Measurements from ENCODE around the gene MGAT4A.

MGAT4A gene

GRCh38 chr2:98702858-98703620 lies 27.9 kb downstream of the MGAT4A start:
- H3K36me3 Mint-ChIP-seq (ENCODE audit: insufficient read depth): peaks cover 8% of the 10 kb centered on the region
- no peak for ATAC-seq (replicated peaks; ENCODE audit: extremely low read depth, poor library complexity, severe bottlenecking)
- H3K4me1 Mint-ChIP-seq: peaks cover 71% of the 10 kb centered on the region
- peak overlapping the region; percentile 56 for H3K4me3 Mint-ChIP-seq
- H3K27ac Mint-ChIP-seq (ENCODE audit: low read depth): peak overlapping the region; percentile 84
- H3K9me3 Mint-ChIP-seq: no peaks in the 10 kb centered on the region
- no peak for DNase-seq (ENCODE audit: low spot score in 2 of 2)
- no peaks in the 10 kb centered on the region for H3K27me3 Mint-ChIP-seq

DNA sequence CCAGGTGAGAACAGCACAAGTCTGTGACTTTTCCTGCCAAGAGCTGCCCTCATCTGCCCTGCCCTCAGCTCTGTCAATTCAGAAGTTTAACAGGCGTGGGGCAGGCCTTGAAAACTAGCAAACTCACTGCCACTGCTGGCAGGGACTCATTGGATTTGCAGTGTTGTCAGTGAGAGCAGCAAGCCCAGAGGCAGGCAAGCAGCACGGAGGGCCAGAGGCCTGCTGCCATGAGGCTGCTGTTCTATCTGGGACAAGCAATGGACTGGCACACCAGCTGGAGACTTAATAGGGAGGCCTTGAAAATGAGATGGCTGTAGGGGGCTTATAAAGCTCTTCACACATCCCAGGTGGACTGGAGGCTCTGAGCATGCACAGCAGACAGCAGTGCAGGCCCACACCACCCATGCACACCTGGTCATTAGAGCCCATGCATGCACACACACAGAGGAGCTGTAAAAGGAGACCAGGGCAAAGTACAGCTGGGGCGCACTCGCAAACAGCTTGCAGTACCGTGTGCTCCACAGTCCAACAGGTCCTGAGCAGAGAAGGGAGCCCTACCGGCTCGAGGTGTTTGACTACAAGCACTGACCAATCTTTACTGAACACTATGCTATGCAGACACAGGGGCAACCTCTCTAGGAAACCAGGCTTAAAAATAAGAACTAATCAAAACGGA lies 28.7 kb downstream of the MGAT4A start:
- peaks cover 70% of the 10 kb centered on the region for H3K4me1 Mint-ChIP-seq
- H3K9me3 Mint-ChIP-seq: no peaks in the 10 kb centered on the region
- DNase-seq (ENCODE audit: low spot score in 2 of 2): no peak
- peak overlapping the region; percentile 56 for H3K4me3 Mint-ChIP-seq
- ATAC-seq (replicated peaks; ENCODE audit: extremely low read depth, poor library complexity, severe bottlenecking): no peak
- peaks cover 6% of the 10 kb centered on the region for H3K36me3 Mint-ChIP-seq (ENCODE audit: insufficient read depth)
- H3K27ac Mint-ChIP-seq (ENCODE audit: low read depth): peak overlapping the region; percentile 84
- no peaks in the 10 kb centered on the region for H3K27me3 Mint-ChIP-seq

GRCh38 chr2:98701230-98701629 lies 29.7 kb downstream of the MGAT4A start:
- Mint-ChIP-seq H3K9me3 (no peaks in the 10 kb centered on the region), H3K27ac (ENCODE audit: low read depth) (peak overlapping the region; percentile 84), H3K4me3 (no peak overlapping the region), H3K27me3 (no peaks in the 10 kb centered on the region), H3K4me1 (peaks cover 78% of the 10 kb centered on the region), H3K36me3 (ENCODE audit: insufficient read depth) (peaks cover 4% of the 10 kb centered on the region)
- no peak for DNase-seq (ENCODE audit: low spot score in 2 of 2)
- ATAC-seq (replicated peaks; ENCODE audit: extremely low read depth, poor library complexity, severe bottlenecking): no peak

- H3K27me3 Mint-ChIP-seq: no peaks in the 10 kb centered on the region
- ATAC-seq (replicated peaks; ENCODE audit: extremely low read depth, poor library complexity, severe bottlenecking): no peak
These were observed 32.0 kb downstream of the MGAT4A start for GRCh38 chr2:98698896-98699295.

DNA sequence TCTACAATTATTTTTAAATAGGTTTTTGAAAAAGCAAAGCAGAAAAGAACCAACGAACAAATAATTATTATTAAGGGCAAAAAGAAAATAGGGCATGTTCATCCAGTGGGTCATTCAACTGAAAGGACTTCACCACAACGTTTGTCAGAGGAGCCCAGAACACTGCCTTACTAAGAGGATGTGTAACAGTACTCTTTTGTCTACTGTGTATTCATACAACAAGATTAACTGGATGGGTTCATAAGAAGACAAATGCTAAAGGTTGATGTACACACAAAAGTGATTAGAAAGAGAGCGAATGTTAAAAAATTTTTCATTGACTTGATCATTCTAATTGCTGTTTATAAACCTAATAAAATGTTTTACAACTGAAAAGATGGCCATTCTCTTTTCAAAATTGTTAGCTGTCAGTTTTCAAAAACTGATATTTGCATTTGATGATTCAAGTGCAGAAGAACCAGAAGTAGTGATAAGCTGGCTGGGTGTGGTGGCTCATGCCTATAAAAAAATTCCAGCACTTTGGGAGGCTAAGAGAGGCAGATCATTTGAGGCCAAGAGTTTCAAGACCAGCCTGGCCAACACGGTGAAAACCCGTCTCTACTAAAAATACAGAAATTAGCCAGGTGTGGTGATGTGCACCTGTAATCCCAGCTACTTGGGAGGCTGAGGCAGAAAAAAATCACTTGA lies 33.1 kb downstream of the MGAT4A start:
- no peaks in the 10 kb centered on the region for H3K9me3 Mint-ChIP-seq
- DNase-seq (ENCODE audit: low spot score in 2 of 2) (no peak), ATAC-seq (replicated peaks; ENCODE audit: extremely low read depth, poor library complexity, severe bottlenecking) (no peak)
- peaks cover 80% of the 10 kb centered on the region for H3K4me1 Mint-ChIP-seq
- no peak overlapping the region for H3K4me3 Mint-ChIP-seq
- peak overlapping the region; percentile 58 for H3K27ac Mint-ChIP-seq (ENCODE audit: low read depth)
- H3K36me3 Mint-ChIP-seq (ENCODE audit: insufficient read depth): peaks cover 6% of the 10 kb centered on the region
- no peaks in the 10 kb centered on the region for H3K27me3 Mint-ChIP-seq

More at GRCh38 chr2:98698896-98699295, 32.0 kb downstream of the MGAT4A start:
- no peak for DNase-seq (ENCODE audit: low spot score in 2 of 2)
- no peaks in the 10 kb centered on the region for H3K9me3 Mint-ChIP-seq
- peak overlapping the region; percentile 56 for H3K27ac Mint-ChIP-seq (ENCODE audit: low read depth)
- H3K4me3 Mint-ChIP-seq: no peak overlapping the region
- peaks cover 80% of the 10 kb centered on the region for H3K4me1 Mint-ChIP-seq
- peaks cover 7% of the 10 kb centered on the region for H3K36me3 Mint-ChIP-seq (ENCODE audit: insufficient read depth)

- no peak overlapping the region for H3K4me3 Mint-ChIP-seq
- H3K27me3 Mint-ChIP-seq: no peaks in the 10 kb centered on the region
- no peak overlapping the region for H3K27ac Mint-ChIP-seq (ENCODE audit: low read depth)
These were observed 34.7 kb downstream of the MGAT4A start for GRCh38 chr2:98696200-98696599.

DNA sequence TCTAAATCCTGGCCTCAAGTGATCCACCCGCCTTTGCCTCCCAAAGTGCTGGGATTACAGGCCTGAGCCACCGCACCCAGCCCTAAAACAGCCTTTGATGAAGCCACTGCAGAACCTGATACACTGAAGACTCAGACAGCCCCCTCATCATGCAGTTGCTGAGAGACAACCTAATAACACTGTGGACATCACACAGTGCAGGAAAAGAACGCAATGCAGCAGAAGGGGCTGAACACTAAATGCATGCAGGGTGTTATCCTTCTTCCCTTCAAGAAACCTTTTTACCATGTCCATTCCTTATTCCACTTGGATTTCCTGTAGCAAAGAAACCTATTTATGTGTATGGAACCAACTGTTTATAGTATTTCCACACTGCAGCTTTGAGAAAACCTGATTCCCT lies 35.7 kb downstream of the MGAT4A start:
- Mint-ChIP-seq H3K27ac (ENCODE audit: low read depth) (peak overlapping the region; percentile 80), H3K9me3 (no peaks in the 10 kb centered on the region), H3K27me3 (no peaks in the 10 kb centered on the region), H3K4me1 (peaks cover 81% of the 10 kb centered on the region), H3K4me3 (peak overlapping the region; percentile 36), H3K36me3 (ENCODE audit: insufficient read depth) (peaks cover 9% of the 10 kb centered on the region)
- DNase-seq (ENCODE audit: low spot score in 2 of 2): no peak
- ATAC-seq (replicated peaks; ENCODE audit: extremely low read depth, poor library complexity, severe bottlenecking): no peak

More at GRCh38 chr2:98696200-98696599, 34.7 kb downstream of the MGAT4A start:
- H3K36me3 Mint-ChIP-seq (ENCODE audit: insufficient read depth): peaks cover 6% of the 10 kb centered on the region
- DNase-seq (ENCODE audit: low spot score in 2 of 2): no peak
- peaks cover 75% of the 10 kb centered on the region for H3K4me1 Mint-ChIP-seq
- no peaks in the 10 kb centered on the region for H3K9me3 Mint-ChIP-seq
- ATAC-seq (replicated peaks; ENCODE audit: extremely low read depth, poor library complexity, severe bottlenecking): no peak

DNA sequence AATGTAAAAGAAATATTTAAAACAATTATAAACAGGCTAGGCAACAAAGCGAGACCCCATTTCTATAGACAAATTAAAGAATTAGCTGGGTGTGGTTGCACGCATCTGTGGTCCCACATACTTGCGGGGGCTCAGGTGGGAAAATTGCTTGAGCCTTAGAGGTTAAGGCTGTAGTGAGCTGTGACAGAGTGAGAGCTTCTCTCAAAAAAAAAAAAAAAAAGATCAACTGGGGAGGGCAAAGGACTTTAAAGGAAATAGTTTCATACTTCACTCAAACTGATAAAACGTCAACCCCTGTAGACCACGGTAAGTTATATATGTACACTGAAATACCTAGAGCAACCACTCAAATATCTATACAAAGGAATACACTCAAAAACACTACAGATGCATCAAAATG lies 37.5 kb downstream of the MGAT4A start:
- no peak for ATAC-seq (replicated peaks; ENCODE audit: extremely low read depth, poor library complexity, severe bottlenecking)

GRCh38 chr2:98692090-98693054 lies 38.6 kb downstream of the MGAT4A start:
- no peak for DNase-seq (ENCODE audit: low spot score in 2 of 2)
- H3K27ac Mint-ChIP-seq (ENCODE audit: low read depth): peak overlapping the region; percentile 80
- peaks cover 9% of the 10 kb centered on the region for H3K36me3 Mint-ChIP-seq (ENCODE audit: insufficient read depth)
- H3K9me3 Mint-ChIP-seq: no peaks in the 10 kb centered on the region
- ATAC-seq (replicated peaks; ENCODE audit: extremely low read depth, poor library complexity, severe bottlenecking): no peak
- H3K27me3 Mint-ChIP-seq: no peaks in the 10 kb centered on the region
- H3K4me3 Mint-ChIP-seq: peak overlapping the region; percentile 54
- H3K4me1 Mint-ChIP-seq: peaks cover 95% of the 10 kb centered on the region

More for the DNA sequence above, 37.5 kb downstream of the MGAT4A start:
- Mint-ChIP-seq H3K27ac (ENCODE audit: low read depth) (peak overlapping the region; percentile 80), H3K4me1 (peaks cover 92% of the 10 kb centered on the region), H3K4me3 (peak overlapping the region; percentile 54), H3K9me3 (no peaks in the 10 kb centered on the region), H3K27me3 (no peaks in the 10 kb centered on the region), H3K36me3 (ENCODE audit: insufficient read depth) (peaks cover 9% of the 10 kb centered on the region)
- DNase-seq (ENCODE audit: low spot score in 2 of 2): no peak

- H3K36me3 Mint-ChIP-seq (ENCODE audit: insufficient read depth): peaks cover 11% of the 10 kb centered on the region
- ATAC-seq (replicated peaks; ENCODE audit: extremely low read depth, poor library complexity, severe bottlenecking) (peak; percentile 87), DNase-seq (ENCODE audit: low spot score in 2 of 2) (no peak)
- peak overlapping the region; percentile 87 for H3K27ac Mint-ChIP-seq (ENCODE audit: low read depth)
- peak overlapping the region; percentile 6 for H3K4me3 Mint-ChIP-seq
- no peaks in the 10 kb centered on the region for H3K9me3 Mint-ChIP-seq
- no peaks in the 10 kb centered on the region for H3K27me3 Mint-ChIP-seq
- H3K4me1 Mint-ChIP-seq: peaks cover 87% of the 10 kb centered on the region
These were observed 39.6 kb downstream of the MGAT4A start for GRCh38 chr2:98691303-98691702.

DNA sequence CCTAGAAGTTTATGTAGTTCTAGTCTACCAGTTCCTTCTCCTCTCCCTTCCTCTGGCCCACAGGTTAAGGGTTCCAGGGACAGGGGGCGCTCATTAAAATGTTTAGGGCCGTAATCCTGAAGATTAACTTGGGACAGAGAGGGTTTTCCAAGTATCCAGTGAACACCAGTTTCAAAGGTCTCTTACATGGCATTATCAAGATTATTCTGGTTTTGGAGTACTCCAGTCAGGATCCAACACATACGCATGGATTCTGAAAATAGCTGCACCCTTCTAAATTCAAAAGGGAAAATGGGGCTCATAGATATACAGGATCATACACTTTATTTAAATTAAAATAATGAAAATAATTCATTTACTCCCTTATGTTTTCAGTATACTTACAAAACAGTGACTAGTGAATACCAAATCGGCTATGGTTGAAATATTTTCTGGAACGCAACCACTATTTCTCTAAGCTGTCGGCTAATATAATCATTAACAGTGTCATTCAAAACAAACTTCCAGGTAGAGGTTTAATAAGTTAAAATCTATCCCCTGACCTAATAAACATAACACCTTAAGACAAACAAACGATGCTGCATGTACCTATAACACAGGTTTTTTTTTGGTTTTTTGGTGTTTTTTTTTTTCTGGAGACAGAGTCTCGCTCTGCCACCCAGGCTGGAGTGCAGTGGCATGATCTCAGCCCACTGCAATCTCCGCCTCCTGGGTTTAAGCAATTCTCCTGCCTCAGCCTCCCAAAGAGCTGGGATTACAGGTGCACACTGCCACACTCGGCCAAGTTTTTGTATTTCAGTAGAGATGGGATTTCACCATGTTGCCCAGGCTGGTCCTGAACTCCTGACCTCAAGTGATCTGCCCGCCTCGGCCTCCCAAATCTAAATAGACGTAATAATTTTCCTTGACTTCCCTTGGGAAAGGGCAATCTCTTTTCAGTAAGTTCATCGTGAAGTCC lies 44.7 kb downstream of the MGAT4A start:
- peaks cover 59% of the 10 kb centered on the region for H3K4me1 Mint-ChIP-seq
- peaks cover 10% of the 10 kb centered on the region for H3K36me3 Mint-ChIP-seq (ENCODE audit: insufficient read depth)
- no peaks in the 10 kb centered on the region for H3K9me3 Mint-ChIP-seq
- no peak overlapping the region for H3K4me3 Mint-ChIP-seq
- no peaks in the 10 kb centered on the region for H3K27me3 Mint-ChIP-seq
- no peak for ATAC-seq (replicated peaks; ENCODE audit: extremely low read depth, poor library complexity, severe bottlenecking)
- peak overlapping the region; percentile 25 for H3K27ac Mint-ChIP-seq (ENCODE audit: low read depth)
- no peak for DNase-seq (ENCODE audit: low spot score in 2 of 2)

Measured in central memory CD8-positive, alpha-beta T cell (primary cell).